Measurements from ENCODE around the gene IRF6.

IRF6 gene

GRCh38 chr1:209783386-209783785 is 22.6 kb downstream of the IRF6 start:
- peak overlapping the region; percentile 95 for H3K4me3 ChIP-seq (ENCODE audit: low read depth, low read length)
- no peak for TF ChIP-seq CTCF (IDR thresholded peaks at IDR 0.05; ENCODE audit: insufficient read depth, low read depth, low read length, missing control alignments)
- DNase-seq (ENCODE audit: low read depth) = no peak

- no peak for TF ChIP-seq CTCF (IDR thresholded peaks at IDR 0.05; ENCODE audit: insufficient read depth, low read depth, low read length, missing control alignments)
- no peak for DNase-seq (ENCODE audit: low read depth)
- no peak overlapping the region for H3K4me3 ChIP-seq (ENCODE audit: low read depth, low read length)
Measured at GRCh38 chr1:209780268-209780667, 25.7 kb downstream of the IRF6 start.

GRCh38 chr1:209778102-209778501 is 27.8 kb downstream of the IRF6 start:
- TF ChIP-seq CTCF (IDR thresholded peaks at IDR 0.05; ENCODE audit: insufficient read depth, low read depth, low read length, missing control alignments) = no peak
- no peak for DNase-seq (ENCODE audit: low read depth)
- H3K4me3 ChIP-seq (ENCODE audit: low read depth, low read length) = no peak overlapping the region

GRCh38 chr1:209777587-209777986 is 28.4 kb downstream of the IRF6 start:
- H3K4me3 ChIP-seq (ENCODE audit: low read depth, low read length) = no peak overlapping the region
- DNase-seq (ENCODE audit: low read depth) = no peak
- TF ChIP-seq CTCF (IDR thresholded peaks at IDR 0.05; ENCODE audit: insufficient read depth, low read depth, low read length, missing control alignments) = no peak

- TF ChIP-seq CTCF (IDR thresholded peaks at IDR 0.05; ENCODE audit: insufficient read depth, low read depth, low read length, missing control alignments) = no peak
- no peak overlapping the region for H3K4me3 ChIP-seq (ENCODE audit: low read depth, low read length)
- no peak for DNase-seq (ENCODE audit: low read depth)
Measured at GRCh38 chr1:209775678-209776077, 30.3 kb downstream of the IRF6 start.

- peak; percentile 37 for DNase-seq (ENCODE audit: low read depth)
- no peak for TF ChIP-seq CTCF (IDR thresholded peaks at IDR 0.05; ENCODE audit: insufficient read depth, low read depth, low read length, missing control alignments)
- no peak overlapping the region for H3K4me3 ChIP-seq (ENCODE audit: low read depth, low read length)
Measured at GRCh38 chr1:209774592-209774991, 31.4 kb downstream of the IRF6 start.

- no peak for TF ChIP-seq CTCF (IDR thresholded peaks at IDR 0.05; ENCODE audit: insufficient read depth, low read depth, low read length, missing control alignments)
- DNase-seq (ENCODE audit: low read depth) = no peak
- H3K4me3 ChIP-seq (ENCODE audit: low read depth, low read length) = no peak overlapping the region
Measured at GRCh38 chr1:209772126-209772525, 33.8 kb downstream of the IRF6 start.
